SK-N-SH treated with all-trans-retinoic acid at 6 μM for 48 hours (cell line): Measurements from ENCODE around the gene DDX19B.
"Not testable (repeated sequence)": the region's sequence is repeated elsewhere in the genome, so short reads cannot be mapped to it uniquely, and the experiment has no call there.

Experiments used
- CSDC2 ChIP-seq: fragments of 250-450 bp; sonication (Bioruptor Pico); IDR thresholded peaks from 2 replicates; pipeline ENCODE4 v1.5.0; 2020; ENCODE audit warnings: mild to moderate bottlenecking, moderate library complexity
- ESRRG ChIP-seq: fragments of 250-450 bp; sonication (Bioruptor Pico); IDR thresholded peaks from 2 replicates; pipeline ENCODE4 v1.6.1; 2021; ENCODE audit warnings: mild to moderate bottlenecking
- GLIS3 ChIP-seq: fragments of 250-450 bp; sonication (Bioruptor Pico); IDR thresholded peaks from 2 replicates; pipeline ENCODE4 v1.5.0; 2020; ENCODE audit warnings: mild to moderate bottlenecking, moderate library complexity
- PPARA ChIP-seq: fragments of 250-450 bp; sonication (Bioruptor Pico); IDR thresholded peaks from 2 replicates; pipeline ENCODE4 v1.5.0; 2020; ENCODE audit warnings: mild to moderate bottlenecking, borderline replicate concordance
- RARB ChIP-seq: fragments of 250-450 bp; sonication (Bioruptor Pico); IDR thresholded peaks from 2 replicates; pipeline ENCODE4 v1.8.0; 2021; ENCODE audit warnings: mild to moderate bottlenecking, moderate library complexity
- TOX ChIP-seq: fragments of 250-450 bp; sonication (Bioruptor Pico); IDR thresholded peaks from 2 replicates; pipeline ENCODE4 v1.8.0; 2021; ENCODE audit warnings: mild to moderate bottlenecking, moderate library complexity, borderline replicate concordance
- ZC3H10 ChIP-seq: fragments of 250-450 bp; sonication (Bioruptor Pico); IDR thresholded peaks from 2 replicates; pipeline ENCODE4 v1.5.1; 2021; ENCODE audit warnings: mild to moderate bottlenecking, moderate library complexity
- ZFP30 ChIP-seq: fragments of 450-650 bp; formaldehyde crosslinking; IDR thresholded peaks from 2 replicates; pipeline ENCODE4 v1.5.0; 2022; ENCODE audit warnings: mild to moderate bottlenecking, moderate library complexity
- ZNF565 ChIP-seq: fragments of 450-650 bp; formaldehyde crosslinking; conservative IDR thresholded peaks from 2 replicates; pipeline ENCODE4 v1.5.0; 2020; ENCODE audit warnings: low read depth, mild to moderate bottlenecking, moderate library complexity
- ZNF8 ChIP-seq: fragments of 450-650 bp; formaldehyde crosslinking; IDR thresholded peaks from 2 replicates; pipeline ENCODE4 v1.5.0; 2020; ENCODE audit warnings: mild to moderate bottlenecking, moderate library complexity
- TF ChIP-seq, protein P1 (sequence below): fragments of 250-450 bp; sonication (Bioruptor Pico); IDR thresholded peaks from 2 replicates; pipeline ENCODE4 v1.5.0; 2020; ENCODE audit warnings: mild to moderate bottlenecking, moderate library complexity
- TF ChIP-seq, protein P2 (sequence below): fragments of 250-450 bp; sonication (Bioruptor Pico); IDR thresholded peaks from 2 replicates; pipeline ENCODE4 v1.8.0; 2020; ENCODE audit warnings: mild to moderate bottlenecking, moderate library complexity, borderline replicate concordance
- TF ChIP-seq, protein P3 (sequence below): fragments of 250-450 bp; sonication (Bioruptor Pico); IDR thresholded peaks from 2 replicates; pipeline ENCODE4 v1.8.0; 2021; ENCODE audit warnings: low read depth, mild to moderate bottlenecking, moderate library complexity, borderline replicate concordance

GRCh38 chr16:70259903-70260302 lies 39.1 kb upstream of the DDX19B start:
- TF ChIP-seq ZNF8 (CRISPR knock-in tag); TOX; ZC3H10 (CRISPR knock-in tag); RARB (CRISPR knock-in tag); PPARA (CRISPR knock-in tag); ESRRG (CRISPR knock-in tag); ZNF565 (CRISPR knock-in tag); CSDC2; ZFP30 (CRISPR knock-in tag); GLIS3 (CRISPR knock-in tag): not testable (repeated sequence)
- TF ChIP-seq, protein P1, sequence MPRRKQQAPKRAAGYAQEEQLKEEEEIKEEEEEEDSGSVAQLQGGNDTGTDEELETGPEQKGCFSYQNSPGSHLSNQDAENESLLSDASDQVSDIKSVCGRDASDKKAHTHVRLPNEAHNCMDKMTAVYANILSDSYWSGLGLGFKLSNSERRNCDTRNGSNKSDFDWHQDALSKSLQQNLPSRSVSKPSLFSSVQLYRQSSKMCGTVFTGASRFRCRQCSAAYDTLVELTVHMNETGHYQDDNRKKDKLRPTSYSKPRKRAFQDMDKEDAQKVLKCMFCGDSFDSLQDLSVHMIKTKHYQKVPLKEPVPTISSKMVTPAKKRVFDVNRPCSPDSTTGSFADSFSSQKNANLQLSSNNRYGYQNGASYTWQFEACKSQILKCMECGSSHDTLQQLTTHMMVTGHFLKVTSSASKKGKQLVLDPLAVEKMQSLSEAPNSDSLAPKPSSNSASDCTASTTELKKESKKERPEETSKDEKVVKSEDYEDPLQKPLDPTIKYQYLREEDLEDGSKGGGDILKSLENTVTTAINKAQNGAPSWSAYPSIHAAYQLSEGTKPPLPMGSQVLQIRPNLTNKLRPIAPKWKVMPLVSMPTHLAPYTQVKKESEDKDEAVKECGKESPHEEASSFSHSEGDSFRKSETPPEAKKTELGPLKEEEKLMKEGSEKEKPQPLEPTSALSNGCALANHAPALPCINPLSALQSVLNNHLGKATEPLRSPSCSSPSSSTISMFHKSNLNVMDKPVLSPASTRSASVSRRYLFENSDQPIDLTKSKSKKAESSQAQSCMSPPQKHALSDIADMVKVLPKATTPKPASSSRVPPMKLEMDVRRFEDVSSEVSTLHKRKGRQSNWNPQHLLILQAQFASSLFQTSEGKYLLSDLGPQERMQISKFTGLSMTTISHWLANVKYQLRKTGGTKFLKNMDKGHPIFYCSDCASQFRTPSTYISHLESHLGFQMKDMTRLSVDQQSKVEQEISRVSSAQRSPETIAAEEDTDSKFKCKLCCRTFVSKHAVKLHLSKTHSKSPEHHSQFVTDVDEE = not testable (repeated sequence)
- TF ChIP-seq, protein P2, sequence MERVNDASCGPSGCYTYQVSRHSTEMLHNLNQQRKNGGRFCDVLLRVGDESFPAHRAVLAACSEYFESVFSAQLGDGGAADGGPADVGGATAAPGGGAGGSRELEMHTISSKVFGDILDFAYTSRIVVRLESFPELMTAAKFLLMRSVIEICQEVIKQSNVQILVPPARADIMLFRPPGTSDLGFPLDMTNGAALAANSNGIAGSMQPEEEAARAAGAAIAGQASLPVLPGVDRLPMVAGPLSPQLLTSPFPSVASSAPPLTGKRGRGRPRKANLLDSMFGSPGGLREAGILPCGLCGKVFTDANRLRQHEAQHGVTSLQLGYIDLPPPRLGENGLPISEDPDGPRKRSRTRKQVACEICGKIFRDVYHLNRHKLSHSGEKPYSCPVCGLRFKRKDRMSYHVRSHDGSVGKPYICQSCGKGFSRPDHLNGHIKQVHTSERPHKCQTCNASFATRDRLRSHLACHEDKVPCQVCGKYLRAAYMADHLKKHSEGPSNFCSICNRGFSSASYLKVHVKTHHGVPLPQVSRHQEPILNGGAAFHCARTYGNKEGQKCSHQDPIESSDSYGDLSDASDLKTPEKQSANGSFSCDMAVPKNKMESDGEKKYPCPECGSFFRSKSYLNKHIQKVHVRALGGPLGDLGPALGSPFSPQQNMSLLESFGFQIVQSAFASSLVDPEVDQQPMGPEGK (CRISPR knock-in tag) = not testable (repeated sequence)
- TF ChIP-seq, protein P3, sequence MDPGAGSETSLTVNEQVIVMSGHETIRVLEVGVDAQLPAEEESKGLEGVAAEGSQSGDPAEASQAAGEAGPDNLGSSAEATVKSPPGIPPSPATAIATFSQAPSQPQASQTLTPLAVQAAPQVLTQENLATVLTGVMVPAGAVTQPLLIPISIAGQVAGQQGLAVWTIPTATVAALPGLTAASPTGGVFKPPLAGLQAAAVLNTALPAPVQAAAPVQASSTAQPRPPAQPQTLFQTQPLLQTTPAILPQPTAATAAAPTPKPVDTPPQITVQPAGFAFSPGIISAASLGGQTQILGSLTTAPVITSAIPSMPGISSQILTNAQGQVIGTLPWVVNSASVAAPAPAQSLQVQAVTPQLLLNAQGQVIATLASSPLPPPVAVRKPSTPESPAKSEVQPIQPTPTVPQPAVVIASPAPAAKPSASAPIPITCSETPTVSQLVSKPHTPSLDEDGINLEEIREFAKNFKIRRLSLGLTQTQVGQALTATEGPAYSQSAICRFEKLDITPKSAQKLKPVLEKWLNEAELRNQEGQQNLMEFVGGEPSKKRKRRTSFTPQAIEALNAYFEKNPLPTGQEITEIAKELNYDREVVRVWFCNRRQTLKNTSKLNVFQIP (CRISPR knock-in tag) = not testable (repeated sequence)
